Activated T-cell treated with anti-CD3 and anti-CD28 coated beads, Interleukin-2, amount 50 U/mL, for 1 hour (primary cell): Measurements from ENCODE around the gene IQCB1.
"Not testable (repeated sequence)": the region's sequence is repeated elsewhere in the genome, so short reads cannot be mapped to it uniquely, and the experiment has no call there.

ENCODE experiments used
- DNase-seq: peaks from one replicate; pipeline ENCODE4 v3.0.0-alpha.2; 2020

The IQCB1 gene

GRCh38 chr3:121834671-121835464, at the start of gene IQCB1, which contains the start of gene EAF2:
Gene IQCB1 (minus strand): TSS chr3:121835060. CDS start chr3:121828960, 6,100 bp downstream.
Gene EAF2 (plus strand): TSS chr3:121835209. CDS start chr3:121835286, 77 bp downstream.
- peak; percentile 98 for DNase-seq

- DNase-seq: no peak
Observed at GRCh38 chr3:121883507-121883906, 48.6 kb upstream of the IQCB1 start.

GRCh38 chr3:121878411-121878810, 43.6 kb upstream of the IQCB1 start:
- DNase-seq: no peak

GRCh38 chr3:121871430-121871829, 36.6 kb upstream of the IQCB1 start:
- DNase-seq: no peak

GRCh38 chr3:121870717-121871116, 35.9 kb upstream of the IQCB1 start:
- DNase-seq: no peak

- no peak for DNase-seq
Observed at GRCh38 chr3:121869736-121870135, 34.9 kb upstream of the IQCB1 start.

GRCh38 chr3:121863801-121864200, 28.9 kb upstream of the IQCB1 start:
- no peak for DNase-seq

GRCh38 chr3:121863247-121863646, 28.4 kb upstream of the IQCB1 start:
- not testable (repeated sequence) for DNase-seq

GRCh38 chr3:121857778-121858177, 22.9 kb upstream of the IQCB1 start:
- not testable (repeated sequence) for DNase-seq

GRCh38 chr3:121855555-121855954, 20.7 kb upstream of the IQCB1 start:
- DNase-seq: no peak

GRCh38 chr3:121852256-121852655, 17.4 kb upstream of the IQCB1 start:
- DNase-seq: no peak

- DNase-seq: no peak
Observed at GRCh38 chr3:121844892-121845291, 10.0 kb upstream of the IQCB1 start.

GRCh38 chr3:121839962-121840361, 5.1 kb upstream of the IQCB1 start:
- no peak for DNase-seq

- no peak for DNase-seq
Observed at GRCh38 chr3:121836481-121836880, 1.6 kb upstream of the IQCB1 start.

- no peak for DNase-seq
Observed at GRCh38 chr3:121836064-121836463, 1.2 kb upstream of the IQCB1 start.

- DNase-seq: no peak
Observed at GRCh38 chr3:121835465-121835801, 573 bp upstream of the IQCB1 start.

GRCh38 chr3:121834157-121834670, 646 bp downstream of the IQCB1 start:
- no peak for DNase-seq

GRCh38 chr3:121822973-121823372, 11.9 kb downstream of the IQCB1 start:
- DNase-seq: no peak

- no peak for DNase-seq
Observed at GRCh38 chr3:121821421-121822199, 13.2 kb downstream of the IQCB1 start.

GRCh38 chr3:121819236-121819635, 15.6 kb downstream of the IQCB1 start:
- no peak for DNase-seq

GRCh38 chr3:121818578-121818977, 16.3 kb downstream of the IQCB1 start:
- DNase-seq: no peak

- DNase-seq: no peak
Observed at GRCh38 chr3:121817753-121818152, 17.1 kb downstream of the IQCB1 start.

- no peak for DNase-seq
Observed at GRCh38 chr3:121809249-121809648, 25.6 kb downstream of the IQCB1 start.

GRCh38 chr3:121803771-121804320, 31.0 kb downstream of the IQCB1 start:
- DNase-seq: no peak
